Lung (tissue), 12 donors: ENCODE data around the gene SURF4. TPM values are rescaled to one million over a fixed set of nuclear protein-coding genes. Genes with fewer than 3 reads are reported as not detected.
"Not testable (repeated sequence)": the region's sequence is repeated elsewhere in the genome, so short reads cannot be mapped to it uniquely, and the experiment has no call there.

ENCODE experiments used
- ATAC-seq: fragments of 200-7000 bp; cut with Tn5 transposase; one replicate; pipeline ENCODE4 v1.9.1; 2020; ENCODE audit warnings: moderate number of reproducible peaks; ENCODE audit not compliant: insufficient read depth, low FRiP score
- DNase-seq, 3 donors: peaks; one replicate each; pipeline ENCODE4 v3.0.0-alpha.2; 2013 to 2017
- H3K27ac ChIP-seq, 2 donors: one replicate each; pipeline ENCODE4 v1.5.1; 2013; ENCODE audit warnings: mild to moderate bottlenecking in 2 of 2, moderate library complexity in 2 of 2, control low read depth in 1 of 2, inconsistent platforms in 1 of 2, low read depth in 1 of 2, low read length in 1 of 2
- H3K27me3 ChIP-seq, 3 donors: one replicate each; pipeline ENCODE4 v1.5.1; 2013; ENCODE audit warnings: low read length in 2 of 3; ENCODE audit not compliant: control insufficient read depth in 3 of 3, insufficient read depth in 3 of 3
- H3K36me3 ChIP-seq, 4 donors: one replicate each; pipeline ENCODE4 v1.5.1; 2013; ENCODE audit warnings: low read length in 4 of 4, mild to moderate bottlenecking in 1 of 4, moderate library complexity in 1 of 4; ENCODE audit not compliant: control insufficient read depth in 4 of 4, insufficient read depth in 4 of 4
- H3K4me1 ChIP-seq, 5 donors: one replicate each; pipeline ENCODE4 v1.5.1; 2013; ENCODE audit warnings: low read length in 5 of 5, mild to moderate bottlenecking in 2 of 5, moderate library complexity in 1 of 5; ENCODE audit not compliant: control insufficient read depth in 5 of 5, insufficient read depth in 5 of 5
- H3K4me3 ChIP-seq: one replicate; pipeline ENCODE4 v1.5.1; 2013; ENCODE audit warnings: mild to moderate bottlenecking, control low read depth, moderate library complexity
- H3K9ac ChIP-seq, 2 donors: one replicate each; pipeline ENCODE4 v1.5.1; 2013; ENCODE audit warnings: low read length in 2 of 2, control low read depth in 1 of 2; ENCODE audit not compliant: insufficient read depth in 1 of 2
- H3K9me3 ChIP-seq, 4 donors: one replicate each; pipeline ENCODE4 v1.5.1; 2013; ENCODE audit warnings: low read length in 3 of 4, mild to moderate bottlenecking in 1 of 4, moderate library complexity in 1 of 4; ENCODE audit not compliant: control insufficient read depth in 4 of 4, insufficient read depth in 3 of 4
- CTCF ChIP-seq: IDR thresholded peaks from 2 replicates; pipeline ENCODE4 v1.5.1; 2012; ENCODE audit warnings: mild to moderate bottlenecking; ENCODE audit errors: control extremely low read depth, extremely low read depth
- WGBS, 2 donors: extraction: QIAGEN DNeasy Blood & Tissue Kit; methylation state at CpG; one replicate each; pipeline ENCODE4 v1.1.7; 2013; 5-methylcytosine and 5-hydroxymethylcytosine counted together
- polyA plus RNA-seq, 2 donors: library from polyadenylated mRNA; stranded (reverse); fragments of 200-250 nt; gene quantifications; one replicate each; pipeline ENCODE4 v1.2.1, GENCODE V29; 2013
- total RNA-seq, 2 donors: library from RNA; depleted of rRNA in 1 of 2; stranded (reverse); fragments of >200 nt in 1 of 2; gene quantifications; one replicate each; pipeline ENCODE4 v1.2.1, GENCODE V29; 2014 to 2021
- donor health status: control.
- donor health status: control.
- donor health status: Bipolar disorder and iron deficiency.
- donor health status: healthy.
- donor health status: DM: yes; HTN: yes; CAD: no.

SURF4 gene
- total and polyA plus RNA-seq, 4 donors, result 87.4 to 222 (median 174) TPM

- Histone ChIP-seq H3K9ac (no peak overlapping the region), H3K9me3 (no peaks in the 10 kb centered on the region), H3K27me3 (no peaks in the 10 kb centered on the region), H3K4me1 (peaks cover 0 to 14% (median 3%) of the 10 kb centered on the region in 5 donors), H3K36me3 (peaks cover 14 to 38% (median 24%) of the 10 kb centered on the region in 4 donors), H3K4me3 (no peak overlapping the region), H3K27ac (no peak overlapping the region)
- ATAC-seq (no peak), DNase-seq (no peak)
- WGBS, 2 donors, result 96 to 99% methylated on average over 55 to 57 of the region's 57 CpGs
- TF ChIP-seq CTCF, result no peak
Measured at GRCh38 chr9:133331641-133332380, 44.0 kb downstream of the SURF4 start.

GRCh38 chr9:133331221-133331620 is 44.6 kb downstream of the SURF4 start:
- 92 to 94% methylated on average over 19 of the region's 19 CpGs for WGBS, 2 donors
- Histone ChIP-seq H3K27ac (no peak overlapping the region), H3K36me3 (peaks cover 14 to 38% (median 24%) of the 10 kb centered on the region in 4 donors), H3K9me3 (no peaks in the 10 kb centered on the region), H3K4me1 (peaks cover 0 to 10% (median 3%) of the 10 kb centered on the region in 5 donors), H3K4me3 (no peak overlapping the region), H3K27me3 (no peaks in the 10 kb centered on the region), H3K9ac (no peak overlapping the region)
- no peak for DNase-seq
- no peak for ATAC-seq
- TF ChIP-seq CTCF, result no peak

- not testable (repeated sequence) for H3K9ac ChIP-seq, H3K27me3 ChIP-seq, H3K27ac ChIP-seq, H3K4me1 ChIP-seq, ATAC-seq, H3K9me3 ChIP-seq, DNase-seq, H3K4me3 ChIP-seq
- H3K36me3 ChIP-seq, result peaks cover 14 to 38% (median 23%) of the 10 kb centered on the region in 4 donors
- 60 to 62% methylated on average over 21 of the region's 21 CpGs for WGBS, 2 donors
Measured at GRCh38 chr9:133329306-133330156, 46.3 kb downstream of the SURF4 start.
